Measurements from ENCODE around the gene ACBD6.

ACBD6 gene

GRCh38 chr1:180250499-180250770 lies 251.9 kb downstream of the ACBD6 start:
- Histone ChIP-seq H3K9ac (ENCODE audit: low read length in 5 of 5) (no peak overlapping the region), H3K27ac (ENCODE audit: low read depth, low read length) (no peak overlapping the region), H3K4me3 (ENCODE audit: low read depth in 1 of 5, low read length in 5 of 5) (no peak overlapping the region), H3K27me3 (ENCODE audit: control insufficient read depth in 5 of 5, insufficient read depth in 4 of 5, low read length in 5 of 5) (peaks cover 5 to 38% (median 16%) of the 10 kb centered on the region in 5 donors), H3K4me1 (ENCODE audit: control insufficient read depth in 5 of 5, insufficient read depth in 5 of 5, low read length in 5 of 5) (no peaks in the 10 kb centered on the region), H3K36me3 (ENCODE audit: control insufficient read depth in 5 of 5, insufficient read depth in 5 of 5, low read length in 5 of 5) (no peaks in the 10 kb centered on the region), H3K9me3 (ENCODE audit: control insufficient read depth in 5 of 5, low read length in 5 of 5) (no peaks in the 10 kb centered on the region)

GRCh38 chr1:180249725-180250498 lies 252.5 kb downstream of the ACBD6 start:
- H3K27me3 ChIP-seq (ENCODE audit: control insufficient read depth in 5 of 5, insufficient read depth in 4 of 5, low read length in 5 of 5): peaks cover 7 to 41% (median 14%) of the 10 kb centered on the region in 5 donors
- no peak overlapping the region for H3K4me3 ChIP-seq (ENCODE audit: low read depth in 1 of 5, low read length in 5 of 5)
- no peak overlapping the region for H3K27ac ChIP-seq (ENCODE audit: low read depth, low read length)
- no peaks in the 10 kb centered on the region for H3K4me1 ChIP-seq (ENCODE audit: control insufficient read depth in 5 of 5, insufficient read depth in 5 of 5, low read length in 5 of 5)
- no peaks in the 10 kb centered on the region for H3K9me3 ChIP-seq (ENCODE audit: control insufficient read depth in 5 of 5, low read length in 5 of 5)
- H3K36me3 ChIP-seq (ENCODE audit: control insufficient read depth in 5 of 5, insufficient read depth in 5 of 5, low read length in 5 of 5): no peaks in the 10 kb centered on the region
- H3K9ac ChIP-seq (ENCODE audit: low read length in 5 of 5): no peak overlapping the region

- peaks cover 10 to 40% (median 15%) of the 10 kb centered on the region in 5 donors for H3K27me3 ChIP-seq (ENCODE audit: control insufficient read depth in 5 of 5, insufficient read depth in 4 of 5, low read length in 5 of 5)
- H3K4me3 ChIP-seq (ENCODE audit: low read depth in 1 of 5, low read length in 5 of 5): no peak overlapping the region
- H3K27ac ChIP-seq (ENCODE audit: low read depth, low read length): no peak overlapping the region
- no peaks in the 10 kb centered on the region for H3K36me3 ChIP-seq (ENCODE audit: control insufficient read depth in 5 of 5, insufficient read depth in 5 of 5, low read length in 5 of 5)
- H3K9me3 ChIP-seq (ENCODE audit: control insufficient read depth in 5 of 5, low read length in 5 of 5): no peaks in the 10 kb centered on the region
- H3K9ac ChIP-seq (ENCODE audit: low read length in 5 of 5): no peak overlapping the region
- no peaks in the 10 kb centered on the region for H3K4me1 ChIP-seq (ENCODE audit: control insufficient read depth in 5 of 5, insufficient read depth in 5 of 5, low read length in 5 of 5)
These were observed 253.4 kb downstream of the ACBD6 start for GRCh38 chr1:180248731-180249681.

DNA sequence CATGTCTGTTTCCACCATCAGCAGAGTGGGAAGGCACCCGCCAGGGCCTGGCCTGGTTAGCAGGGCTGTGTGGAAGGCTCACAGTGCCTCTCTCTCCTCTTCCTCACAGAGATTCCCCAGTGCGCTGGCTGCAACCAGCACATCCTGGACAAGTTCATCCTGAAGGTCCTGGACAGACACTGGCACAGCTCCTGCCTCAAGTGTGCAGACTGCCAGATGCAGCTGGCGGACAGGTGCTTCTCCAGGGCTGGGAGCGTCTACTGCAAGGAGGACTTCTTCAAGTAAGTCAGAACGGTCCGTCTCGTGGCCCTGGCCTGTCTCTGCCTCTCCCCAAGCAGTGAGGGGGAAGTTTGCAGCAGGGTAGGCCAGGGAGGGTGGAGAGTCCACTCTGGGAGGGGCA lies 254.2 kb downstream of the ACBD6 start:
- H3K27me3 ChIP-seq (ENCODE audit: control insufficient read depth in 5 of 5, insufficient read depth in 4 of 5, low read length in 5 of 5): peaks cover 4 to 36% (median 19%) of the 10 kb centered on the region in 5 donors
- no peaks in the 10 kb centered on the region for H3K4me1 ChIP-seq (ENCODE audit: control insufficient read depth in 5 of 5, insufficient read depth in 5 of 5, low read length in 5 of 5)
- H3K27ac ChIP-seq (ENCODE audit: low read depth, low read length): no peak overlapping the region
- H3K9ac ChIP-seq (ENCODE audit: low read length in 5 of 5): no peak overlapping the region
- H3K36me3 ChIP-seq (ENCODE audit: control insufficient read depth in 5 of 5, insufficient read depth in 5 of 5, low read length in 5 of 5): no peaks in the 10 kb centered on the region
- no peak overlapping the region for H3K4me3 ChIP-seq (ENCODE audit: low read depth in 1 of 5, low read length in 5 of 5)
- H3K9me3 ChIP-seq (ENCODE audit: control insufficient read depth in 5 of 5, low read length in 5 of 5): no peaks in the 10 kb centered on the region

GRCh38 chr1:180247580-180247979 lies 254.8 kb downstream of the ACBD6 start:
- Histone ChIP-seq H3K9ac (ENCODE audit: low read length in 5 of 5) (no peak overlapping the region), H3K4me3 (ENCODE audit: low read depth in 1 of 5, low read length in 5 of 5) (no peak overlapping the region), H3K4me1 (ENCODE audit: control insufficient read depth in 5 of 5, insufficient read depth in 5 of 5, low read length in 5 of 5) (no peaks in the 10 kb centered on the region), H3K9me3 (ENCODE audit: control insufficient read depth in 5 of 5, low read length in 5 of 5) (no peaks in the 10 kb centered on the region), H3K36me3 (ENCODE audit: control insufficient read depth in 5 of 5, insufficient read depth in 5 of 5, low read length in 5 of 5) (no peaks in the 10 kb centered on the region), H3K27me3 (ENCODE audit: control insufficient read depth in 5 of 5, insufficient read depth in 4 of 5, low read length in 5 of 5) (peaks cover 4 to 33% (median 21%) of the 10 kb centered on the region in 5 donors), H3K27ac (ENCODE audit: low read depth, low read length) (no peak overlapping the region)

DNA sequence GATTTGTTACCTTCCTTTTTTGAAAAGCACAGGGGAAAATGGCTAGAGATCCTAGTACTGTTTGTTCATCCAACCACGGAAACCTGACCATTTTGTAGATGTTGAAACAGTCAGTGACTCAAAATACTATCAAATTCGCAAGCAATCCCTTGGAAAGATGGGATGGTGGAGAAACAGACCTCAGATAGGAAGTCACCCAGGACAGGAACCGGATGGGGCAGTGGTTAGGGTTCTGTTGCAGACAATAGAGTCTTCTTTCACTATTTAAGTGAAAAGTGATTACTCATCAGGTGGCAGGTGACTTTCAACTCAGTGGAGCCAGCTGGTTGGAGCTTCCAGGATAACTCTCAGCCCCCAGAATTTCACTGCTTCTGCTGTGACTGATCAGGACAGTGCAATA lies 255.3 kb downstream of the ACBD6 start:
- Histone ChIP-seq H3K27me3 (ENCODE audit: control insufficient read depth in 5 of 5, insufficient read depth in 4 of 5, low read length in 5 of 5) (peaks cover 4 to 31% (median 23%) of the 10 kb centered on the region in 5 donors), H3K27ac (ENCODE audit: low read depth, low read length) (no peak overlapping the region), H3K9ac (ENCODE audit: low read length in 5 of 5) (no peak overlapping the region), H3K36me3 (ENCODE audit: control insufficient read depth in 5 of 5, insufficient read depth in 5 of 5, low read length in 5 of 5) (no peaks in the 10 kb centered on the region), H3K9me3 (ENCODE audit: control insufficient read depth in 5 of 5, low read length in 5 of 5) (no peaks in the 10 kb centered on the region), H3K4me3 (ENCODE audit: low read depth in 1 of 5, low read length in 5 of 5) (no peak overlapping the region), H3K4me1 (ENCODE audit: control insufficient read depth in 5 of 5, insufficient read depth in 5 of 5, low read length in 5 of 5) (no peaks in the 10 kb centered on the region)

DNA sequence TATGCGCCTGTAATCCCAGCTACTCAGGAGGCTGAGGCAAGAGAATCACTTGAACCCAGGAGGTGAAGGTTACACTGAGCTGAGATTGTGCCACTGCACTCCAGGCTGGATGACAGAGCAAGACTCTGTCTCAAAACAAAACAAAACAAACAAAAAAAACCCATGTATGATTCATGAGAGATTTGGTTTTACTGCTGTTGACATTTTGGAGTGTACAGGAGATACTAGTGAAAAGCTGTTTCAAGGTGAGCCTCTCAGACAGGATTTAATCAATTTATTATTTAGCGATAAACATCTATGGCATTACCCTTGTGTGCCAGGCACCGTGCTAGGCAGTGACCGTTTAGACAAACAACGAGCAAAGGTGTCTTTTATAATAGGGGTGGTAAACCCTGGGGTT lies 255.8 kb downstream of the ACBD6 start:
- Histone ChIP-seq H3K4me1 (ENCODE audit: control insufficient read depth in 5 of 5, insufficient read depth in 5 of 5, low read length in 5 of 5) (no peaks in the 10 kb centered on the region), H3K36me3 (ENCODE audit: control insufficient read depth in 5 of 5, insufficient read depth in 5 of 5, low read length in 5 of 5) (no peaks in the 10 kb centered on the region), H3K9ac (ENCODE audit: low read length in 5 of 5) (no peak overlapping the region), H3K4me3 (ENCODE audit: low read depth in 1 of 5, low read length in 5 of 5) (no peak overlapping the region), H3K9me3 (ENCODE audit: control insufficient read depth in 5 of 5, low read length in 5 of 5) (no peaks in the 10 kb centered on the region), H3K27me3 (ENCODE audit: control insufficient read depth in 5 of 5, insufficient read depth in 4 of 5, low read length in 5 of 5) (peaks cover 4 to 28% (median 23%) of the 10 kb centered on the region in 5 donors), H3K27ac (ENCODE audit: low read depth, low read length) (no peak overlapping the region)

DNA sequence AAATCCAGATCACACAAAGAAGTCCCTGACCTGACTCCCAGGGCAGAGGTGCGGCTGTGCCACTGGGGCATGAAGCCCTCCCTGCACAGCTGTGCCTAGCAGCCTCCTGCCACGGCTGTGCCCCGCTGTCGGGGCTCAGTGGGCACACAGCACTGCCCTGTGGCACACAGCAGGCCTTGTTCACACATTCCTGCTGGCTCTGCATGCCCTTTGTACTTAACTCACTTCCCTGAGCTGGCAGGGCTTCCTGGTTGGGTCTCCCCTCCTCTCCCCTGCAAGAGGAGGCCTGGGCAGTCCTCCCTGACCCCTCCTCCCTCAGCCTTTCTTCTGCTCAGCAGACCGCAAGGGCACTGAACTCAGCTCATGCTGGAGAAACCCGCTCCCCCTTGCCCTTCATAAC lies 257.5 kb downstream of the ACBD6 start:
- no peak overlapping the region for H3K4me3 ChIP-seq (ENCODE audit: low read depth in 1 of 5, low read length in 5 of 5)
- no peaks in the 10 kb centered on the region for H3K9me3 ChIP-seq (ENCODE audit: control insufficient read depth in 5 of 5, low read length in 5 of 5)
- no peak overlapping the region for H3K27ac ChIP-seq (ENCODE audit: low read depth, low read length)
- H3K27me3 ChIP-seq (ENCODE audit: control insufficient read depth in 5 of 5, insufficient read depth in 4 of 5, low read length in 5 of 5): peaks cover 12 to 37% (median 24%) of the 10 kb centered on the region in 5 donors
- H3K36me3 ChIP-seq (ENCODE audit: control insufficient read depth in 5 of 5, insufficient read depth in 5 of 5, low read length in 5 of 5): no peaks in the 10 kb centered on the region
- no peaks in the 10 kb centered on the region for H3K4me1 ChIP-seq (ENCODE audit: control insufficient read depth in 5 of 5, insufficient read depth in 5 of 5, low read length in 5 of 5)
- H3K9ac ChIP-seq (ENCODE audit: low read length in 5 of 5): no peak overlapping the region

DNA sequence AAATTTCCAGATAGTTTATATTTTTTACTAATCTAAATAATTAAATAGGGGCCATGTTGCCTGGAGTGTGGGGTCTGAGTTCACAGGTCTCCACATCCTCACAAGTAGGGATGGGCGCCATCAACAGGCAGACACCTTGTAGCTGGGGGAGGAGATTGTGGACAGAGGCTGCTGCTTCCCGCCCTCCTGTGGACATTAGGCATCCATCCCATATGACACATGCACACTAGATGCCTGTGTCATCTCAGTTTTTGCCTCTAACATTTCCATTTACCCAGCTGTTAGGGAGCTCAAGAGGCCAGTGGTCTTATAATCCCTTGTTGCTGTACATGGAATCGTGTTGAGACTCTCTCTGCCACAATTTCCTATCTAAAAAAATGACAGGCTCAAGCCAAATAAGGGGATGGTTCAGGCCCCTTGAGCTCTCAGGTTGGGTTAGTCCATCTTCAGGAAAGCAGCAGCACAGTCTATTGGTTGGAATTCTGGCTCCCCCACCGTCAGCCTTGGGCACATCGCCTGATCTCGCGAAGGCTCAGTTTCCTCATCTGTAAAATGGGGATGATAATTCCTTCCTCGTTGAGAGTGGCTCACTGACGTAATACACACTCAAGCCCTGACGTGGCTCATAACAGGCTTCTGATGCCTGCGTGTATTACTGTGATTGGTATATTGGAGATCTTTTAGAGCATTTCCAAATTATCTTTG lies 258.7 kb downstream of the ACBD6 start:
- Histone ChIP-seq H3K27ac (ENCODE audit: low read depth, low read length) (no peak overlapping the region), H3K27me3 (ENCODE audit: control insufficient read depth in 5 of 5, insufficient read depth in 4 of 5, low read length in 5 of 5) (peaks cover 22 to 46% (median 34%) of the 10 kb centered on the region in 5 donors), H3K9ac (ENCODE audit: low read length in 5 of 5) (no peak overlapping the region), H3K36me3 (ENCODE audit: control insufficient read depth in 5 of 5, insufficient read depth in 5 of 5, low read length in 5 of 5) (no peaks in the 10 kb centered on the region), H3K4me3 (ENCODE audit: low read depth in 1 of 5, low read length in 5 of 5) (no peak overlapping the region), H3K9me3 (ENCODE audit: control insufficient read depth in 5 of 5, low read length in 5 of 5) (no peaks in the 10 kb centered on the region), H3K4me1 (ENCODE audit: control insufficient read depth in 5 of 5, insufficient read depth in 5 of 5, low read length in 5 of 5) (no peaks in the 10 kb centered on the region)

Measured in subcutaneous abdominal adipose tissue (tissue), 5 donors.